Memory B cell (primary cell): ENCODE results near the gene COPE.
"Not testable (repeated sequence)": the region's sequence is repeated elsewhere in the genome, so short reads cannot be mapped to it uniquely, and the experiment has no call there.

ENCODE experiments used
- ATAC-seq: fragments of 150-1000 bp; cut with Tn5 transposase; 2 replicates; pipeline ENCODE4 v1.10.0; 2021; ENCODE audit warnings: low read depth, mild to moderate bottlenecking, moderate library complexity
- DNase-seq, 2 donors: peaks; one replicate each; pipeline ENCODE4 v3.0.0; 2022; ENCODE audit warnings: low spot score in 2 of 2
- H3K27ac Mint-ChIP-seq: one replicate; pipeline ENCODE4 v1.8.0; 2022; ENCODE audit warnings: mild to moderate bottlenecking, moderate library complexity, mixed read lengths
- H3K27me3 Mint-ChIP-seq: one replicate; pipeline ENCODE4 v1.8.0; 2022; ENCODE audit warnings: mixed read lengths
- H3K36me3 Mint-ChIP-seq: one replicate; pipeline ENCODE4 v1.8.0; 2022; ENCODE audit warnings: mild to moderate bottlenecking, mixed read lengths
- H3K4me1 Mint-ChIP-seq: one replicate; pipeline ENCODE4 v1.8.0; 2022; ENCODE audit warnings: mixed read lengths
- H3K4me3 Mint-ChIP-seq: one replicate; pipeline ENCODE4 v1.8.0; 2022; ENCODE audit warnings: mild to moderate bottlenecking, moderate library complexity, mixed read lengths
- H3K9me3 Mint-ChIP-seq: one replicate; pipeline ENCODE4 v1.8.0; 2022; ENCODE audit warnings: mixed read lengths

COPE gene

GRCh38 chr19:18910010-18910409 is 9.2 kb downstream of the COPE start:
- Mint-ChIP-seq H3K4me1 (peaks cover 8% of the 10 kb centered on the region), H3K27ac (no peak overlapping the region), H3K4me3 (no peak overlapping the region), H3K36me3 (peaks cover 20% of the 10 kb centered on the region), H3K9me3 (no peaks in the 10 kb centered on the region), H3K27me3 (no peaks in the 10 kb centered on the region)
- DNase-seq (no peak), ATAC-seq (no peak)

DNA sequence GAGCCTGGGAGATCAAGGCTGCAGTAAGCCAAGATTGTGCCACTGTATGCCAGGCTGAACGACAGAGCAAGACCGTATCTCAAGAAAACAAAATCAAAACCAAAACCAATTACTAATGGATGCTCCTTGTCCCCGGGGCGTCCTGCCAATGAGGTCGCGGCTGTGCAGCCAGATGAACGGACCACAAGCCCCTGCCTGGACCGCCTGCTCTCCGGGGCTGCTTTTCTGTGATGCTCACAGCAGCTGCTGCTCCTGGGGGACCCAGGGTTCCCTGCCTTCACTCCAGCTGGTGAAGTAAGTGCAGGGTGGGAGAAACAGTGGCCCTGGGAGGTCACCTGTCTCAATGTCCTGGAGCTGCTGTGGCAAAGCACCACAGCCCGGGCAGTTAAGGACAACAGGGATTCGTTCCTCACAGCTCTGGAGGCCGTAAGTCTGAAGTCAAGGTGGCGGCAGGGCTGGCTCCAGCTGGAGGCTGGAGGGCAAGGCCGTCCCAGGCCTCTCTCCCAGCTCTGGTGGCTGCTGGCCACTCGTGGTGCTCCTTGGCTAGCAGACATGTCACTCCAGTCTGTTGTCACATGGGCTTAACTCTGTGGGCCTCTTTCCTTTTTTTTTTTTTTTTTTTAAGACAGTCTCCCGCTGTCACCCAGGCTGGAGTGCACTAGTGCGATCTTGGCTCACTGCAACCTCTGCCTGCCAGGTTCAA is 10.1 kb downstream of the COPE start:
- H3K27me3 Mint-ChIP-seq: no peaks in the 10 kb centered on the region
- DNase-seq (no peak), ATAC-seq (no peak)
- no peak overlapping the region for H3K4me3 Mint-ChIP-seq
- H3K9me3 Mint-ChIP-seq: no peaks in the 10 kb centered on the region
- H3K27ac Mint-ChIP-seq: no peak overlapping the region
- H3K36me3 Mint-ChIP-seq: peaks cover 20% of the 10 kb centered on the region
- H3K4me1 Mint-ChIP-seq: peaks cover 6% of the 10 kb centered on the region

- Mint-ChIP-seq H3K27ac (no peak overlapping the region), H3K4me1 (no peaks in the 10 kb centered on the region), H3K27me3 (no peaks in the 10 kb centered on the region), H3K4me3 (no peak overlapping the region), H3K9me3 (no peaks in the 10 kb centered on the region), H3K36me3 (peaks cover 14% of the 10 kb centered on the region)
- no peak for ATAC-seq
- no peak for DNase-seq
Measured at GRCh38 chr19:18906605-18907519, 12.3 kb downstream of the COPE start.

- DNase-seq: no peak
- H3K27ac Mint-ChIP-seq: no peak overlapping the region
- H3K27me3 Mint-ChIP-seq: no peaks in the 10 kb centered on the region
- H3K9me3 Mint-ChIP-seq: no peaks in the 10 kb centered on the region
- no peak for ATAC-seq
- H3K4me1 Mint-ChIP-seq: no peaks in the 10 kb centered on the region
- H3K4me3 Mint-ChIP-seq: no peak overlapping the region
- peaks cover 14% of the 10 kb centered on the region for H3K36me3 Mint-ChIP-seq
Measured at GRCh38 chr19:18905513-18906236, 13.5 kb downstream of the COPE start.

DNA sequence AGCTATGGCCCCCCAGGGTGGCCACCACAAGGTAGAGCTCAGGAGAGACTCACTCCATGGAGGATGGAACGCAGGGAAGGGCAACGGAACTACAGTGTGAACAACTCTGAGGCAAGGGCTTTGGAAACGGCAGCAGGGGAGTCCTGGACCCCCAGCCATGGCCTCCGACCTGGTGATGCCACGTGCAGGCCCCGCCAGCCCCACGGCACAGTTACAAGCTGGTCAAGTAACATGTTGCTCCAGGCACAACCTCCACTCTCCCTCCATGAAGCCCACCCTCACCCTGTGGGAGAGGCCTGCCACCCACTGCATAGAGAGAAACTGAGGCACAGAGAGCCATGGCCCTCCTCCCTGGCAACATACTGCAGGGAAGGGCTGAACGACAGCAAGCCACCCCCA is 14.1 kb downstream of the COPE start:
- H3K27me3 Mint-ChIP-seq: no peaks in the 10 kb centered on the region
- peaks cover 15% of the 10 kb centered on the region for H3K36me3 Mint-ChIP-seq
- no peak for DNase-seq
- ATAC-seq: no peak
- H3K4me1 Mint-ChIP-seq: no peaks in the 10 kb centered on the region
- no peak overlapping the region for H3K4me3 Mint-ChIP-seq
- H3K27ac Mint-ChIP-seq: no peak overlapping the region
- H3K9me3 Mint-ChIP-seq: no peaks in the 10 kb centered on the region

DNA sequence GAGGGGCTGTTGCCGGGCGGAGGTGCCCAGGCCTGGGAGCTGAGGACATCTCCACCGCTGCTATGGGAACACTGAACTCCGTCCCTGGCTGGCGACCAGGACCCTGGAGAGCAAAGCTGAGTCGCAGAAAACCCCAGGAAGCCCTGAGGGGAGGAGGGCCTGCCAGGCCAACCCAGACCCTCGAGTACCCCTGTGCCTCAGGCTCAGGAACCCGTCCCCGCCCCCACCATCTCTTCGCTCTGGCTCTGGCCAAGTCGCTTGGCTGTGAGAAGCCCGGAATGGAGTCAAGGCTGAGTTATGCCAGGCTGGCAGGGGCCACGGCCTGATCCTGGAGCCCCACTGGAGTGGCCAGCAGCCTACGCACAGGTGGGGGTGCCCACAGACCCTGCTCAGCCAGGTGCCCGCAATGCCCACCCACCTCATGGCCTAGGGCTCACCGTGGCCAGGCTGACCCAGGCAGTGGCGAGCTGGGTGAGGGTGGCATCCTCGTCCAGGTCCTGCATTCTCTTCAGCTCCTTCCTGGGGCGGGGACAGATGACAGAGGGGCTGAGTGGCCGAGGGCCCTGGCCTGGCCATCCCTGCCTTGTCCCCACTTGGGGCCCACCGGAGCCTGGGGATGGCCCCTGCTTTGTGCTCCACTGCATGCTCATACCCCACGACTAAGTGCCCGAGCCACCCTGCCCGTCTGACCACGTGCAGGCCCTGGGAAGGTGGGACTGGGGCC is 14.7 kb downstream of the COPE start:
- Mint-ChIP-seq H3K9me3 (no peaks in the 10 kb centered on the region), H3K27me3 (no peaks in the 10 kb centered on the region), H3K27ac (no peak overlapping the region), H3K4me1 (no peaks in the 10 kb centered on the region), H3K4me3 (no peak overlapping the region), H3K36me3 (peaks cover 18% of the 10 kb centered on the region)
- DNase-seq (no peak), ATAC-seq (no peak)

DNA sequence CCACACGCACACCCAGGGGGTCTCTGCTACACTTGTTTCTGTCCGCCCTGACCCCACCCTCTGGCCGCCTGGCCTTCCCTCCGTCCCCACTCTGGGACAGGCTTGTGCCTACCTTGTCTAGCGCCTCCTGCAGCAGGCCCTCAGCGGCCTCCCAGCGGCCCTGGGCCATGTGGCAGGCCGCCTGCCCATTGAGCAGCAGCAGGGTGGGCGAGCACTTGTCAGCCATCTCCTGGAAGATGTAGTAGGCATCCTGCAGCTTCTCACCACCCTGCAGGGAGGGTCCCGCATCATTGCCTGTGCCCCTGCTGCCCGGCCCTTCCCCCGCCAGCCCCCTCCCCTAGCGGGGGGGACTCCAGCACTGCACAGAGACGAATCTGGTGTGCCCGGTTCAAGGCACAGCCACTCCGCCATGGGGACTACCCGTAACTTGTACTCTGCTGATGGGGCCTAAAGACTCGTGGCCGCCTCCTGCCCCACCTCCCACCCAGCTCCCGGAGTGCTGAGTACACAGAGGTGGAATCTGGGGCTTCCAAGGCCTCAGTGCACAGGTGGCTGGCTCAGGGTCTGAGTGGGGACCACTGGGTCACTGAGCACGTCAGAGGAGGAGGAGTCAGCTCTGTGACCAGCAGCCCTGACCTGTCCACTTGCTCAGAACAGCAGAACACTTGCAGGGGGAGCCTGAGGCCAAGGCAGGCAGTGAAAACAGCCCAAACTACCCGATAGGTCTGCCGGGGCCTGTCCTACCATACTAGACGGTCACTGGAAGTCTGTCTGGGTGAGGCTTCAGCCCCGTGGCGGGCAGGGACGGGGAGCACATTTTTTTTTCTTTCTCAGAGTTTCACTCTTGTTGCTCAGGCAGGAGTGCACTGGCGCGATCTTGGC is 15.8 kb downstream of the COPE start:
- Mint-ChIP-seq H3K36me3 (peaks cover 19% of the 10 kb centered on the region), H3K27ac (no peak overlapping the region), H3K27me3 (no peaks in the 10 kb centered on the region), H3K4me1 (no peaks in the 10 kb centered on the region), H3K9me3 (no peaks in the 10 kb centered on the region), H3K4me3 (no peak overlapping the region)
- no peak for ATAC-seq
- no peak for DNase-seq

DNA sequence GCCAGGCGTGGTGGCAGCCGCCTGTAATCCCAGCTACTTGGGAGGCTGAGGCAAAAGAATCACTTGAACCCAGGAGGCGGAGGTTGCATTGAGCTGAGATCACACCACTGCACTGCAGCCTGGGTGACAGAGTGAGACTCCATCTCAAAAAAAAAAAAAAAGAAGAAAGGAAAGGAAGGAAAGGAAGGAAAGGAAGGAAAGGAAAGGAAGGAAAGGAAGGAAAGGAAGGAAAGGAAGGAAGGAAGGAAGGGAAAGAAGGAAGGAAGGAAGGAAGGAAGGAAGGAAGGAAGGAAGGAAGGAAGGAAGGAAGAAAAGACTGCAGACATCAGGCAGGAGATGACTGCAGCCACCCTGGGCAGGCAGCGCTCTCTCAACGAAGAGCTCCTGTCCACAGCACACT is 16.7 kb downstream of the COPE start:
- not testable (repeated sequence) for H3K27ac Mint-ChIP-seq, H3K27me3 Mint-ChIP-seq, H3K4me3 Mint-ChIP-seq, H3K9me3 Mint-ChIP-seq, ATAC-seq, H3K4me1 Mint-ChIP-seq, DNase-seq
- H3K36me3 Mint-ChIP-seq: peaks cover 19% of the 10 kb centered on the region

DNA sequence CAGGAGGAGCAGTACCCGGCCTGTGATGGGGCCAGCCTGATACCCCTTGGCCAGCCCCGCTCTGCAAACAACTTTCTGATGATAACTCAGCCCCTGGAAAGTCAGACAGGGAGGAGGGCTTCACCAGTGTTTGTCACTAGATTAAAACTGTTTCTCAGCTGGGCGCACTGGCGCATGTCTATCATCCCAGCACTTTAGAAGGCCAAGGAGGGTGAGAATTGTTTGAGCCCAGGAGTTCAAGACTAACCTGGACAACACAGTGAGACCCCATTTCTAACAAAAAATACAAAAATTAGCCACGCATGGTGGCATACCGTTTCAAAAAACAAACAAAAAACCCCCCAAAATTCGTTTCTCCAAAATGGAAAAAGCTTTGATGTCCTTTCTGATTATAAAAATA is 17.7 kb downstream of the COPE start:
- ATAC-seq (no peak), DNase-seq (no peak)
- Mint-ChIP-seq H3K36me3 (peaks cover 19% of the 10 kb centered on the region), H3K27me3 (peaks cover 6% of the 10 kb centered on the region), H3K4me1 (peaks cover 5% of the 10 kb centered on the region), H3K9me3 (no peaks in the 10 kb centered on the region), H3K27ac (no peak overlapping the region), H3K4me3 (no peak overlapping the region)

GRCh38 chr19:18900700-18901481 is 18.3 kb downstream of the COPE start:
- Mint-ChIP-seq H3K4me3 (no peak overlapping the region), H3K36me3 (peaks cover 15% of the 10 kb centered on the region), H3K27ac (no peak overlapping the region), H3K4me1 (peaks cover 8% of the 10 kb centered on the region), H3K27me3 (peaks cover 8% of the 10 kb centered on the region), H3K9me3 (no peaks in the 10 kb centered on the region)
- no peak for ATAC-seq
- DNase-seq: no peak

DNA sequence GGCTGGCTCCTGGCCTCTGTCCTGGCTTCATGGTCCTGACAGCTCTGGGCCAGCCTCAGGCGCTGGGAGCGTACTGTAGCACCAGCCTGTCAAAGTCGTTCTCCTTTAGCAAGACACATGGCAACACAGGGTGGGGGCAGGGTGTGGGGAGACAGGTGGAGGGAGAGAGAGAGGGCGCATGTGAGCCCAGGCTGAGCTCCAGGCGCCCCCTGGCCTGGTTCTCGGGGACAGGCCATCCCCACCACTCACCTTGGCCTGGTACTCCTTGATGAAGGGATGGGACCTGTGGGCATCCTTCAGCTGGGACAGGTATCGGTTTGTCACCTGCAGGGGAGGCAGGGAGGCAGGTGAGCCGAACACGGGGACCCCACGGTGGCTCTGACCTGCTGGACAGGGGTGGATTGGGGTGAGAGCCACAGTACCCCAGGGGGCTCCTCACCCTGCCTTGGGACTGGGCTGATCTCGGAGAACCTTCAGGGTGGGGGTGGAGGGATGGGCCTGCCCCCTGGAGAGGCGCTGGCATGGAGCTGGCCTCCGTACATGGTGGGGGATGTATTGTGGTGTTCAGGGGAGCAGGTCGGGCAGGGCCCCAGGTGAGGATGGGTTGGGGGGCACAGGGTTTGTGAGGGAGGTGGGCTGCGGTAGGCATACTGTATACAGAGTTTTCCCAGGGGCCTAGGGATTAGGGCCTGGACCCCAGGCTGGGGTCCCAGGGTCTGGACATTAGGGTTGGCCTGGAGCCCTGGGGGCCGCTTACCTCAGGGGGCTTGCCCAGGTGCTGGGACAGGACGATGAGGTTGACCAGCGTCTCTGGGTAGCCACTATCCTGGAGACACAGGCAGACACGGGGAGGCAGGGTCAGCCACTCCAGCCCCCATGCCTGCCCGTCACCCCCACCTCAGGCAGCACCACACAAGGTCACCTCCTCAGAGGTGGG is 19.3 kb downstream of the COPE start:
- ATAC-seq: no peak
- H3K9me3 Mint-ChIP-seq: no peaks in the 10 kb centered on the region
- peaks cover 11% of the 10 kb centered on the region for H3K36me3 Mint-ChIP-seq
- no peak overlapping the region for H3K4me3 Mint-ChIP-seq
- H3K27ac Mint-ChIP-seq: no peak overlapping the region
- H3K4me1 Mint-ChIP-seq: peaks cover 8% of the 10 kb centered on the region
- H3K27me3 Mint-ChIP-seq: peaks cover 8% of the 10 kb centered on the region
- no peak for DNase-seq
